Activated naive CD8-positive, alpha-beta T cell (primary cell): ENCODE measurements around the gene PTGER1.

Source experiments
- H3K27ac Mint-ChIP-seq: one replicate; pipeline ENCODE4 v1.8.0; 2021; ENCODE audit warnings: mixed read lengths
- H3K27me3 Mint-ChIP-seq: one replicate; pipeline ENCODE4 v1.8.0; 2021; ENCODE audit warnings: mixed read lengths
- H3K36me3 Mint-ChIP-seq: one replicate; pipeline ENCODE4 v1.8.0; 2021; ENCODE audit warnings: mixed read lengths
- H3K4me1 Mint-ChIP-seq: one replicate; pipeline ENCODE4 v1.8.0; 2021; ENCODE audit warnings: low read depth, mixed read lengths
- H3K4me3 Mint-ChIP-seq: one replicate; pipeline ENCODE4 v1.8.0; 2021; ENCODE audit warnings: mild to moderate bottlenecking, mixed read lengths
- H3K9me3 Mint-ChIP-seq: one replicate; pipeline ENCODE4 v1.8.0; 2021; ENCODE audit warnings: low read depth, mixed read lengths

PTGER1 gene

GRCh38 chr19:14428882-14429416 is 46.2 kb downstream of the PTGER1 start:
- Mint-ChIP-seq H3K36me3 (no peaks in the 10 kb centered on the region), H3K27ac (no peak overlapping the region), H3K4me1 (peaks cover 15% of the 10 kb centered on the region), H3K9me3 (no peaks in the 10 kb centered on the region), H3K27me3 (no peaks in the 10 kb centered on the region), H3K4me3 (no peak overlapping the region)

- H3K27me3 Mint-ChIP-seq: no peaks in the 10 kb centered on the region
- H3K36me3 Mint-ChIP-seq: no peaks in the 10 kb centered on the region
- H3K27ac Mint-ChIP-seq: no peak overlapping the region
- H3K4me3 Mint-ChIP-seq: no peak overlapping the region
- peaks cover 11% of the 10 kb centered on the region for H3K4me1 Mint-ChIP-seq
- no peaks in the 10 kb centered on the region for H3K9me3 Mint-ChIP-seq
These were observed 47.7 kb downstream of the PTGER1 start for GRCh38 chr19:14427461-14427860.

- H3K27me3 Mint-ChIP-seq: no peaks in the 10 kb centered on the region
- no peak overlapping the region for H3K4me3 Mint-ChIP-seq
- H3K4me1 Mint-ChIP-seq: peaks cover 3% of the 10 kb centered on the region
- no peak overlapping the region for H3K27ac Mint-ChIP-seq
- no peaks in the 10 kb centered on the region for H3K9me3 Mint-ChIP-seq
- H3K36me3 Mint-ChIP-seq: no peaks in the 10 kb centered on the region
These were observed 49.4 kb downstream of the PTGER1 start for GRCh38 chr19:14425696-14426138.
